Stimulated activated CD8-positive, alpha-beta memory T cell treated with anti-CD3 and anti-CD28 coated beads, Interleukin-15, amount 100 ng/mL, for 24 hours (primary cell): ENCODE results near the gene CBFA2T2.
"Not testable (repeated sequence)": the region's sequence is repeated elsewhere in the genome, so short reads cannot be mapped to it uniquely, and the experiment has no call there.

Source experiments
- DNase-seq: peaks from one replicate; pipeline ENCODE4 v3.0.0-alpha.2; 2020; ENCODE audit warnings: low read depth

CBFA2T2 gene

DNA sequence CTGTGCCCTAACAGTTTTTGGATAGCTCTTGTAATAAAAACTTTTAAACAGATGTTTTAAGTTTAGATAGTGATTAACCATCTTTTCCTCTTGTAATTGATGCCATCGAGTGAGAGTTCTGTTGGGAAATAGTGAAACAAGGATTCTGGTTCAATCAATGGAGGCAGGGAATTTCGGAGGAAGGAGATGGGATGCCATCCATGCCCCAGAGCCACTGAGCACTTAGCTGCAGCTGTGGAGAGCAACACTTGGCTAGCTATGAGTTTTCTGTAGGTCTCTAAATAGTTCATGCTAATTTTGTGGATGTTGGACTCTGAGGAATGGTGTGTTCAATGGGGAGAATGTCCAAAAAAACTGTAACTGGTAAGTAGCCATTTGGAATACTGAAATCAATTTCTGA lies 16.7 kb downstream of the CBFA2T2 start:
- no peak for DNase-seq

DNA sequence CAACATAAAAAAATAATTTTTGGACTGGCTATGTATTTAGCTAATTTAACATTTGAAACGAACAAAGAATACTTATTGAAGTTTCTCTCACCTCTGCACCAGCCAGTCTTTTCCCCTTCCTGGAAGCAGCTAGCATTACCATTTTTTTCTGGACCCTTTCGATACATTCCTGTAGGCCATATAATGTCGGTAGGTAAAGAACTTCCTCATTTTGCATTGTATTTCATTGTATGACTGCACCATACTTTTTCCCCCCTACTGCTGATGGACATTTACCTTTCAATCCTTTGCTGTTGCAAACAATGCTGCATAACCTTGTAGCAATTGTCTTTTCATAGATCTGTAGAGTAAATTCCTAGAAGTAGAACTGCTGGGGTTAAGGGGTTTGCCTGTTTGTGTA lies 17.6 kb downstream of the CBFA2T2 start:
- DNase-seq: no peak

DNA sequence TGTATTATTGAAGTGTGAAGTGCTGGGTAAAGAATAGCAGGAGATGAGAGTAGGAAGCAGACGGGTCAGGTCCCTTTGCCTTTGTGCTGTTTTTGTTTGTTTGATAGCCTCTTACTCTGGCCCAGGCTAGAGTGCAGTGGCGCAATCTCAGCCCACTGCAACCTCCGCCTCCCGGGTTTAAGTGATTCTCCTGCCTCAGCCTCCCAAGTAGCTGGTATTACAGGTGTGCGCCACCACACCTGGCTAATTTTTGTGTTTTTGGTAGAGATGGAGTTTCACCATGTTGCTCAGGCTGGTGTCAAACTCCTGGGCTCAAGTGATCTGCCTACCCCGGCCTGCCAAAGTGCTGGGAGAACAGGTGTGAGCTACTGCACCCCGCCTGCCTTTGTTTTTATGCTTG lies 18.1 kb downstream of the CBFA2T2 start:
- not testable (repeated sequence) for DNase-seq

DNA sequence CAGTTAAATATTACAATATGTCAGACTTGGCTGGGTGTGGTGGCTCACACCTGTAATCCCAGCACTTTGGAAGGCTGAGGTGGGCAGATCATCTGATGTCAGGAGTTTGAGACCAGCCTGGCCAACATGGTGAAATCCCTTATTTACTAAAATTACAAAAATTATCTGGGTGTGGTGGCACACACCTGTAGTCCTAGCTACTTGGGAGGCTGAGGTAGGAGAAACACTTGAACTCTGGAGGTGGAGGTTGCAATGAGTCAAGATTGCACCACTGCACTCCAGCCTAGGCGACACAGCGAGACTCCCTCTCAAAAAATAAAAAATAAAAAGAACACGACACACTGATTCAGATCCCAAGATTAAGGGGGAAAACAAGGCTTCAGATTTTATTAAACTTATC lies 19.2 kb downstream of the CBFA2T2 start:
- DNase-seq: not testable (repeated sequence)

GRCh38 chr20:33511876-33512275 lies 22.0 kb downstream of the CBFA2T2 start:
- not testable (repeated sequence) for DNase-seq

- DNase-seq: no peak
Observed at GRCh38 chr20:33515569-33516216, 25.8 kb downstream of the CBFA2T2 start.

DNA sequence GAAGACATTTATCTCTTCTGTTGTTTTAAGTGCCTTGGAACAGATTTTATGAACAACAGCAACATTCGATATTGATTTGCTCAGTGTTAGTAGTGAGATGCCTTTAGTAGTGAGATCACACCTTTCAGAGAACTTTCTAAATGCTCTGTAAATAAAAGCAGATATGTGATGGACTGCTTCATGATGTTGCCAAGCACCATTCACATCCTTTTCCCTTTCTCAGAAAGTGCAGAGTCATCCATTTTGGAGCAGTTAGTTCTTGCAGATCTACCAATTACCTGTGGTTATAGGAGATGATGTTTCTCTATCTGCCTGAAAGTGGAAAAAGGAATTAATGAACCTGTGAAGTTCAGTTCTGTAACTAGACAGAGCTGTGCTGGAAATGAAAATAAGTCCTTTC lies 27.0 kb downstream of the CBFA2T2 start:
- DNase-seq: no peak

- DNase-seq: no peak
Observed at GRCh38 chr20:33518071-33518470, 28.2 kb downstream of the CBFA2T2 start.

- no peak for DNase-seq
Observed at GRCh38 chr20:33521461-33521860, 31.6 kb downstream of the CBFA2T2 start.

GRCh38 chr20:33522256-33522820 lies 32.4 kb downstream of the CBFA2T2 start:
- DNase-seq: no peak

DNA sequence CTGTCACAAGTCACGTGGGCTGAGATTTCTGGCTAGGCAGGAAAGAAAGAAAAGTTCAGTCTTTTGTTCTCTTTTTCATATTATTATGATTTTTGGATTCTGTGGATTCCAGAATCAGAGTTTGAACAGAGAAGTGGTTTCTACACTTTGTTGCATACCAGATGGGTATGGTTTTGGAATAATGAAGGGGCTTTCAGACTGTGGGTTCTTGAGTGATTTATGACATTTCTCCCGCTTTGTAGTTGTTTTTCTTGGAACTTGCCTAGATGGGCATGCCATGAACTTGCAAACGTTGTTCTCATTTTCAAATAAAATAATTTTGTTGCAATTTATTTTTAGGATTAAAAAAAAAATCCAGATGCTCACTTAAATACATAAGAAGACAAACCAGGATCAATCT lies 34.4 kb downstream of the CBFA2T2 start:
- no peak for DNase-seq

- DNase-seq: no peak
Observed at GRCh38 chr20:33526769-33527168, 36.9 kb downstream of the CBFA2T2 start.

GRCh38 chr20:33531047-33531877 lies 41.4 kb downstream of the CBFA2T2 start:
- DNase-seq: no peak

- no peak for DNase-seq
Observed at GRCh38 chr20:33531885-33532284, 42.0 kb downstream of the CBFA2T2 start.

DNA sequence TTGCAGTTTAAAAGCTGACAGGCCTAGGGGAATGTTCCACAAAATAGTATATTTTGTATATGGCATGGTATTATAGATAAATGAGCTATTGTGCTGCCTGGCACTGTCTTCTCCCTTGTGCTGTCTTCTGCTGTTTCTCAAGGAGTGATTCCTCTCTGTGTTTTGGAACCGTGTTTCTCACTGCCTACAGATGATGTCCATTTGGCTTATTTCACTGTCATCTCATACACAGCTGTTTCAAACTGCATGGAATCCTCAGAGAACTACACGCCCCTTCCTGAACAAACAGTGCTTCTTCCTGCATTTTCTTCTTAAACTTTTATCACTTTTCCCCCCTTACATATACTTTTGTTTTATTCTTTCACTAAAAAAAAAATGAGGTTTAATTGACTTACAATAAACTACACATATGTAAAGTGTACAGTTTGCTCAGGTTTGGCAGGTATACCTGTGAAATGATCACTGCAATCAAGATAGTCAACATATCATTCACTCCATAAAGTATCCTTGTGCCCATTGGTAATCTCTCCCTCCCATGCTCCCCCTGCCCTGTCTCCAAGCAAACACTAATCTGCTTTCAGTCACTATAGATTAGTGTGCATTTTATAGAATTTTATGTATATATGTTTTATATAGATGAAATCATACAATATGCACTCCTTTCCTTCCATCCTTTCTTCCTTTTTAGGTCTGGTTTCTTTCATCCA lies 43.0 kb downstream of the CBFA2T2 start:
- DNase-seq: no peak

DNA sequence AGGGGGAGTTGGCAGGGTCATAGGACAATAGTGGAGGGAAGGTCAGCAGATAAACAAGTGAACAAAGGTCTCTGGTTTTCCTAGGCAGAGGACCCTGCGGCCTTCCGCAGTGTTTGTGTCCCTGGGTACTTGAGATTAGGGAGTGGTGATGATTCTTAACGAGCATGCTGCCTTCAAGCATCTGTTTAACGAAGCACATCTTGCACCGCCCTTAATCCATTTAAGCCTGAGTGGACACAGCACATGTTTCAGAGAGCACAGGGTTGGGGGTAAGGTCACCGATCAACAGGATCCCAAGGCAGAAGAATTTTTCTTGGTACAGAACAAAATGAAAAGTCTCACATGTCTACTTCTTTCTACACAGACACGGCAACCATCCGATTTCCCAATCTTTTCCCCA lies 45.8 kb downstream of the CBFA2T2 start:
- DNase-seq: not testable (repeated sequence)

GRCh38 chr20:33537608-33538007 lies 47.7 kb downstream of the CBFA2T2 start:
- no peak for DNase-seq

DNA sequence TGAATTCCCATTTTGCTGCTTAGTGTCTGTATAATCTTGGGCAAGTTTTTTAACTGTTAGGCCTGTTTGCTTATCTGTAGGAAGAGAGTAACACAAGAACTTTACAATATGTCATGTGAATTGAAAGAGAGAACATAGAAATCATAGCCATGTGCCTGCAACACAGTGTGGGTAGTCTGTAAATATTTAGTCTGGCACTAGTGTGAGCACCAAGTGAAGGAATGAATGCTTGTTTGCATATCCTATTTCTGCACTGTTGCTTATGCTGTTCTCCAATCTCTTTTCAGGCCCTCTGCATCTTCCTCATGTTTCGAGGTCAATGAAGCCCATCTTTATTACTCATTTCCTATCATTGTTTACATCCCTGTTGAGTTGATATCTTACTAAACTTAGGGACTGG lies 49.2 kb downstream of the CBFA2T2 start:
- no peak for DNase-seq

DNA sequence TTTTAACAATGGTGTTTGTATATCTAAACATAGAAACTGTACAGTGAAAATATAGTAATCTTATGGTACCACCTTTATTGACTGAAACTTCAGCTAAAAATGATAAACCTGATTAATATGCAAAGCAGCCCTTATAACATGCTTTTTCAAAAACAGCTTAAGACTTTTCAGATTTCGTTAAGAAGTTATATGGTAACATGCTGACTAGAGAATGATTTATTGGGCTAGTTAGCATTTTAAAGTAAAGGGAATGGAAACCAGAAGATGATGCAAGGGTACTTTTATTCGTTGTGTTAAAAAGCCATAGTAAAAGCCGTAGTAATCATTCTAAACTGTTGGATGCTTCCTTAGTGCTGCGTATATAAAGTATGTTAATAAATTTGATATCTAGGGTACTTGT lies 50.5 kb downstream of the CBFA2T2 start:
- no peak for DNase-seq

- no peak for DNase-seq
Observed at GRCh38 chr20:33541074-33541473, 51.2 kb downstream of the CBFA2T2 start.

DNA sequence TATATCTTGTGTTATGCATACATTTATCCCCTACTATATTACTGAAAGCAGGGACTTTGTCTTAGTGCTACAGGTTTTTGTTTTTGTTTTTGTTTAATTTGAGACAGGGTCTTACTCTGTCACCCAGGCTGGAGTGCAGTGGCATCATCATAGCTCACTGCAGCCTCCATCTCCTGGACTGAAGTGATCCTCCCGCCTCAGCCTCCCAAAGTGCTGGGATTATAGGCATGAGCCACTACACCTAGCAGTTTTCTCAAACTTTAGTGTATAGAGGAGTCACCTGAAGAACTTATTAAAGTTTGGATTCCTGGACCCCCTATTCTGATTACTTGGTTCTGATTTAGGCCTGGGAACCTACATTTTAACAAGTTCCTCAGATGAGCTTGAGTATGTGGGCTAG lies 51.9 kb downstream of the CBFA2T2 start:
- DNase-seq: no peak

GRCh38 chr20:33545763-33546162 lies 55.9 kb downstream of the CBFA2T2 start:
- DNase-seq: no peak
